ENCODE data around the gene CREB3L1. TPM values are rescaled to one million over a fixed set of nuclear protein-coding genes. Genes with fewer than 3 reads are reported as not detected.

Gene CREB3L1
- total RNA-seq, 1 experiment from 2014 or later, result 1.1 TPM

DNA sequence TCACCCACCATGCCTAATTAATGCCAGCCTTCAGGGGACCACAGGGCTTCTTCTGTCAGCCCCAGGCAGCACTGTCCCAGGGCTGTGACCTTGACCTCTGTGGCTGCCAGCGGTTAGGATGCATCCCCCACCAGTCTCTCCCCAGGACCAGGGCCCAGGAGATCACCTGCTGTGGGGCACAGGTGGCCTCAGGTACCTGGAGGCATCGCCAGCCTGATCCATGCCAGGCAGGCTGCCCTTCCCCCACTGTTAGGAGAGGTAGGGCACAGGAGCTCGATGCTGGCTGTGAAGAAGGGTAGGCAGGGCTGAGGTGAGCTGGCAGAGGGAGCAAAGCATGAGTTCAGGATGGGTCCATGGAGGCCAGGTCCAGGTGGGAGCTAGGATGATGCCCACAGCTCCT, 87.3 kb downstream of the CREB3L1 start:
- no peaks in the 10 kb centered on the region for H3K9me2 ChIP-seq (replicated peaks; ENCODE audit: low read length)
- peaks cover 26% of the 10 kb centered on the region for H3K4me1 ChIP-seq (ENCODE audit: insufficient read depth, low read length)
- H3F3A ChIP-seq (ENCODE audit: low read length, unreplicated experiment), result no peaks in the 10 kb centered on the region
- TF ChIP-seq CTCF (conservative IDR thresholded peaks at IDR 0.05; ENCODE audit: low read depth, low read length), result no peak
- no peak for TF ChIP-seq EZH2 (IDR thresholded peaks at IDR 0.05; ENCODE audit: low read length, unreplicated experiment)
- no peak for TF ChIP-seq EZH2phosphoT487 (IDR thresholded peaks at IDR 0.05; ENCODE audit: borderline replicate concordance, low read length)
- POLR2A ChIA-PET (ENCODE audit: unreplicated experiment), result no interaction called here
- no peak for ATAC-seq
- H3K9me3 ChIP-seq (ENCODE audit: low read length), result no peaks in the 10 kb centered on the region
- peaks cover 18% of the 10 kb centered on the region for H3K79me2 ChIP-seq (ENCODE audit: low read length)
- no peaks in the 10 kb centered on the region for H4K20me1 ChIP-seq (ENCODE audit: low read length)
- CTCF ChIA-PET, result no interaction called here
- H3K27ac ChIP-seq (ENCODE audit: low read length), result peak overlapping the region; percentile 97; the same call in 1 of the 2 replicates
- no peak overlapping the region for H3K9ac ChIP-seq (ENCODE audit: low read length)
- H3K27me3 ChIP-seq (ENCODE audit: low read length), result no peaks in the 10 kb centered on the region
- no peak overlapping the region for H3K4me3 ChIP-seq (ENCODE audit: low read length)
- DNase-seq, result no peak
- BruUV-seq (replicated peaks), result no TSS peak
- H3K36me3 ChIP-seq (ENCODE audit: low read depth, low read length), result peaks cover 2% of the 10 kb centered on the region; the same call in 1 of the 2 replicates
- H2AFZ ChIP-seq (ENCODE audit: low read length), result no peak overlapping the region
- no peak overlapping the region for H3K4me2 ChIP-seq (ENCODE audit: low read length)
- intact Hi-C loops (cut with micrococcal nuclease), result loop anchor here (5.0 kb wide), 1 partner anchor 117 kb away; no protein-coding TSS in a partner anchor

- ATAC-seq, result no peak
- Histone ChIP-seq H3F3A (ENCODE audit: low read length, unreplicated experiment) (no peaks in the 10 kb centered on the region), H3K9me2 (replicated peaks; ENCODE audit: low read length) (no peaks in the 10 kb centered on the region), H3K27ac (ENCODE audit: low read length) (no peak overlapping the region), H3K79me2 (ENCODE audit: low read length) (peaks cover 12% of the 10 kb centered on the region), H3K27me3 (ENCODE audit: low read length) (no peaks in the 10 kb centered on the region), H3K4me2 (ENCODE audit: low read length) (no peak overlapping the region), H4K20me1 (ENCODE audit: low read length) (no peaks in the 10 kb centered on the region), H3K36me3 (ENCODE audit: low read depth, low read length) (peaks cover 5% of the 10 kb centered on the region; the same call in 1 of the 2 replicates), H3K9me3 (ENCODE audit: low read length) (no peaks in the 10 kb centered on the region), H3K4me3 (ENCODE audit: low read length) (no peak overlapping the region), H3K9ac (ENCODE audit: low read length) (no peak overlapping the region), H2AFZ (ENCODE audit: low read length) (no peak overlapping the region), H3K4me1 (ENCODE audit: insufficient read depth, low read length) (peaks cover 26% of the 10 kb centered on the region)
- CTCF ChIA-PET, result no interaction called here
- POLR2A ChIA-PET (ENCODE audit: unreplicated experiment), result no interaction called here
- TF ChIP-seq EZH2 (IDR thresholded peaks at IDR 0.05; ENCODE audit: low read length, unreplicated experiment), result no peak
- no peak for TF ChIP-seq EZH2phosphoT487 (IDR thresholded peaks at IDR 0.05; ENCODE audit: borderline replicate concordance, low read length)
- TF ChIP-seq CTCF (conservative IDR thresholded peaks at IDR 0.05; ENCODE audit: low read depth, low read length), result no peak
- DNase-seq, result no peak
- no TSS peak for BruUV-seq (replicated peaks)
- intact Hi-C loops (cut with micrococcal nuclease), result loop anchor here (5.0 kb wide), 1 partner anchor 119 kb away; no protein-coding TSS in a partner anchor
Measured at GRCh38 chr11:46366260-46366659, 88.8 kb downstream of the CREB3L1 start.

GRCh38 chr11:46366661-46367161, 89.2 kb downstream of the CREB3L1 start:
- Histone ChIP-seq H3K4me2 (ENCODE audit: low read length) (no peak overlapping the region), H2AFZ (ENCODE audit: low read length) (no peak overlapping the region), H3K79me2 (ENCODE audit: low read length) (peaks cover 12% of the 10 kb centered on the region), H3K36me3 (ENCODE audit: low read depth, low read length) (peaks cover 5% of the 10 kb centered on the region; the same call in 1 of the 2 replicates), H3K27ac (ENCODE audit: low read length) (no peak overlapping the region), H4K20me1 (ENCODE audit: low read length) (no peaks in the 10 kb centered on the region), H3K4me3 (ENCODE audit: low read length) (no peak overlapping the region), H3F3A (ENCODE audit: low read length, unreplicated experiment) (no peaks in the 10 kb centered on the region), H3K9me2 (replicated peaks; ENCODE audit: low read length) (no peaks in the 10 kb centered on the region), H3K9ac (ENCODE audit: low read length) (no peak overlapping the region), H3K27me3 (ENCODE audit: low read length) (no peaks in the 10 kb centered on the region), H3K4me1 (ENCODE audit: insufficient read depth, low read length) (peaks cover 26% of the 10 kb centered on the region), H3K9me3 (ENCODE audit: low read length) (no peaks in the 10 kb centered on the region)
- POLR2A ChIA-PET (ENCODE audit: unreplicated experiment), result no interaction called here
- ATAC-seq, result no peak
- intact Hi-C loops (cut with micrococcal nuclease), result loop anchor here (5.0 kb wide), 1 partner anchor 119 kb away; no protein-coding TSS in a partner anchor
- TF ChIP-seq CTCF (conservative IDR thresholded peaks at IDR 0.05; ENCODE audit: low read depth, low read length), result no peak
- no peak for DNase-seq
- BruUV-seq (replicated peaks), result no TSS peak
- CTCF ChIA-PET, result no interaction called here
